ENCODE results near the gene SLC4A8. TPM values are rescaled to one million over a fixed set of nuclear protein-coding genes. Genes with fewer than 3 reads are reported as not detected.
"Not testable (repeated sequence)": the region's sequence is repeated elsewhere in the genome, so short reads cannot be mapped to it uniquely, and the experiment has no call there.

SLC4A8 gene
- total RNA-seq, 2 experiments from 2014 or later: 2.8 to 3.7 TPM

GRCh38 chr12:51512438-51512837 lies 87.8 kb downstream of the SLC4A8 start:
- ChIA-PET POLR2A (no interaction called here), CTCF (no interaction called here)

- POLR2A ChIA-PET, CTCF ChIA-PET: not testable (repeated sequence)
Measured at GRCh38 chr12:51515037-51515436, 90.4 kb downstream of the SLC4A8 start.

- POLR2A ChIA-PET: interaction anchor here (0.5 kb wide), 1 partner anchor 22 kb away, joined by 11 read pairs; no protein-coding TSS in a partner anchor
- CTCF ChIA-PET: no interaction called here
Measured at GRCh38 chr12:51517316-51517715, 92.7 kb downstream of the SLC4A8 start.

- POLR2A ChIA-PET: interaction anchor here (0.5 kb wide), 1 partner anchor 23 kb away, joined by 11 read pairs; no protein-coding TSS in a partner anchor
- CTCF ChIA-PET: no interaction called here
Measured at GRCh38 chr12:51517800-51518199, 93.2 kb downstream of the SLC4A8 start.

- ChIA-PET POLR2A (no interaction called here), CTCF (interaction anchor here (1.9 kb wide), 1 partner anchor 13 kb away, joined by 11 read pairs; no protein-coding TSS in a partner anchor)
Measured at GRCh38 chr12:51519755-51520154, 95.1 kb downstream of the SLC4A8 start.

GRCh38 chr12:51520576-51521325 lies 96.1 kb downstream of the SLC4A8 start:
- POLR2A ChIA-PET: no interaction called here
- CTCF ChIA-PET: interaction anchor here (1.9 kb wide), 1 partner anchor 12 kb away, joined by 11 read pairs; no protein-coding TSS in a partner anchor

- ChIA-PET POLR2A (no interaction called here), CTCF (interaction anchor here (0.7 to 1.9 kb wide), 2 partner anchors 11 to 89 kb away, joined by 3 to 11 read pairs; no protein-coding TSS in a partner anchor)
Measured at GRCh38 chr12:51521554-51522276, 97.1 kb downstream of the SLC4A8 start.

GRCh38 chr12:51522696-51523095 lies 98.1 kb downstream of the SLC4A8 start:
- ChIA-PET CTCF (interaction anchor here (1.0 kb wide), 1 partner anchor 15 kb away, joined by 3 read pairs; no protein-coding TSS in a partner anchor), POLR2A (no interaction called here)

- POLR2A ChIA-PET: no interaction called here
- CTCF ChIA-PET: no interaction called here
Measured at GRCh38 chr12:51524386-51524901, 99.8 kb downstream of the SLC4A8 start.

GRCh38 chr12:51525518-51525917 lies 100.9 kb downstream of the SLC4A8 start:
- POLR2A ChIA-PET: no interaction called here
- CTCF ChIA-PET: no interaction called here

- CTCF ChIA-PET: interaction anchor here (1.2 kb wide), 1 partner anchor 106 kb away, joined by 3 read pairs; no protein-coding TSS in a partner anchor
- POLR2A ChIA-PET: no interaction called here
Measured at GRCh38 chr12:51527966-51528365, 103.3 kb downstream of the SLC4A8 start.

- POLR2A ChIA-PET: no interaction called here
Measured at GRCh38 chr12:51528852-51529650, 104.4 kb downstream of the SLC4A8 start.

GRCh38 chr12:51529651-51529970 lies 105.0 kb downstream of the SLC4A8 start:
- ChIA-PET POLR2A (no interaction called here), CTCF (no interaction called here)

More at GRCh38 chr12:51528852-51529650, 104.4 kb downstream of the SLC4A8 start:
- CTCF ChIA-PET: interaction anchor here (0.7 to 1.2 kb wide), 2 partner anchors 107 to 145 kb away, joined by 3 read pairs; no protein-coding TSS in a partner anchor

GRCh38 chr12:51530208-51530607 lies 105.6 kb downstream of the SLC4A8 start:
- POLR2A ChIA-PET: no interaction called here
- CTCF ChIA-PET: interaction anchor here (0.5 to 3.9 kb wide), 5 partner anchors 20 to 262 kb away, joined by 3 to 26 read pairs (median 3); partner anchors contain the start of gene SLC4A8

- ChIA-PET CTCF (interaction anchor here (0.7 to 3.9 kb wide), 12 partner anchors 9 to 290 kb away, joined by 3 to 26 read pairs (median 3); partner anchors contain the start of gene SLC4A8), POLR2A (no interaction called here)
Measured at GRCh38 chr12:51531284-51531977, 106.8 kb downstream of the SLC4A8 start.

GRCh38 chr12:51531978-51532497 lies 107.4 kb downstream of the SLC4A8 start:
- POLR2A ChIA-PET: no interaction called here
- CTCF ChIA-PET: interaction anchor here (0.7 to 3.9 kb wide), 10 partner anchors 8 to 289 kb away, joined by 3 to 26 read pairs (median 4); partner anchors contain the start of gene SLC4A8

- POLR2A ChIA-PET: no interaction called here
Measured at GRCh38 chr12:51533799-51534198, 109.2 kb downstream of the SLC4A8 start.

More at GRCh38 chr12:51533799-51534198, 109.2 kb downstream of the SLC4A8 start:
- CTCF ChIA-PET: interaction anchor here (0.7 to 3.9 kb wide), 3 partner anchors 13 to 342 kb away, joined by 3 to 26 read pairs (median 11); no protein-coding TSS in a partner anchor

All from activated CD8-positive, alpha-beta memory T cell treated with anti-CD3 and anti-CD28 coated beads for 36 hours (primary cell).